ENCODE results near the gene F2R.
"Not testable (repeated sequence)": the region's sequence is repeated elsewhere in the genome, so short reads cannot be mapped to it uniquely, and the experiment has no call there.

DNA sequence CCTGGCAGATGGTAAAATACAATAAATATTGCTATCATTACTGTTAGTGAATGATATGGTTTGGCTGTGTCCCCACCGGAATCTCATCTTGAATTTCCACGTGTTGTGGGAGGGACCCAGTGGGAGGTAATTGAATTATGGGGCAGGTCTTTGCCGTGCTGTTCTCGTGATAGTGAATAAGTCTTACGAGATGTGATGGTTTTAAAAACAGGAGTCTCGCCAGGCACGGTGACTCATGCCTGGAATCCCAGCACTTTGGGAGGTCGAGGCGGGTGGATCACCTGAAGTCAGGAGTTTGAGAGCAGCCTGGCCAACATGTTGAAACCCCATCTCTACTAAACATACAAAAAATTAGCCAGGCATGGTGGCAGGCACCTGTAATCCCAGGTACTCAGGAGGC lies 45.2 kb downstream of the F2R start:
- not testable (repeated sequence) for TF ChIP-seq SMC3, MAFK (IDR thresholded peaks at IDR 0.05; ENCODE audit: low read depth, low read length)
- TF ChIP-seq, protein P1, sequence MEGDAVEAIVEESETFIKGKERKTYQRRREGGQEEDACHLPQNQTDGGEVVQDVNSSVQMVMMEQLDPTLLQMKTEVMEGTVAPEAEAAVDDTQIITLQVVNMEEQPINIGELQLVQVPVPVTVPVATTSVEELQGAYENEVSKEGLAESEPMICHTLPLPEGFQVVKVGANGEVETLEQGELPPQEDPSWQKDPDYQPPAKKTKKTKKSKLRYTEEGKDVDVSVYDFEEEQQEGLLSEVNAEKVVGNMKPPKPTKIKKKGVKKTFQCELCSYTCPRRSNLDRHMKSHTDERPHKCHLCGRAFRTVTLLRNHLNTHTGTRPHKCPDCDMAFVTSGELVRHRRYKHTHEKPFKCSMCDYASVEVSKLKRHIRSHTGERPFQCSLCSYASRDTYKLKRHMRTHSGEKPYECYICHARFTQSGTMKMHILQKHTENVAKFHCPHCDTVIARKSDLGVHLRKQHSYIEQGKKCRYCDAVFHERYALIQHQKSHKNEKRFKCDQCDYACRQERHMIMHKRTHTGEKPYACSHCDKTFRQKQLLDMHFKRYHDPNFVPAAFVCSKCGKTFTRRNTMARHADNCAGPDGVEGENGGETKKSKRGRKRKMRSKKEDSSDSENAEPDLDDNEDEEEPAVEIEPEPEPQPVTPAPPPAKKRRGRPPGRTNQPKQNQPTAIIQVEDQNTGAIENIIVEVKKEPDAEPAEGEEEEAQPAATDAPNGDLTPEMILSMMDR (conservative IDR thresholded peaks at IDR 0.05; ENCODE audit: low read depth, low read length): not testable (repeated sequence)

Measured in IMR-90 (cell line).